Muscle layer of duodenum (tissue), 2 donors: ENCODE results near the gene HRC.
"Not testable (repeated sequence)": the region's sequence is repeated elsewhere in the genome, so short reads cannot be mapped to it uniquely, and the experiment has no call there.

Experiments
- H3K27ac ChIP-seq: one replicate; pipeline ENCODE4 v1.7.0; 2013; ENCODE audit warnings: mild to moderate bottlenecking, low read length
- H3K27me3 ChIP-seq: one replicate; pipeline ENCODE4 v1.7.0; 2013; ENCODE audit warnings: low read depth, mild to moderate bottlenecking, control low read depth, low read length
- H3K36me3 ChIP-seq, 2 donors: one replicate each; pipeline ENCODE4 v1.7.0; 2013; ENCODE audit warnings: low read length in 2 of 2, control low read depth in 1 of 2, mild to moderate bottlenecking in 1 of 2; ENCODE audit not compliant: insufficient read depth in 2 of 2, control insufficient read depth in 1 of 2
- H3K4me1 ChIP-seq, 2 donors: one replicate each; pipeline ENCODE4 v1.7.0; 2013; ENCODE audit warnings: low read length in 2 of 2, mild to moderate bottlenecking in 2 of 2, control low read depth in 1 of 2, moderate library complexity in 1 of 2; ENCODE audit not compliant: insufficient read depth in 2 of 2, control insufficient read depth in 1 of 2
- H3K4me3 ChIP-seq, 2 donors: one replicate each; pipeline ENCODE4 v1.7.0; 2013; ENCODE audit warnings: low read length in 2 of 2, low read depth in 1 of 2, mild to moderate bottlenecking in 1 of 2
- H3K9me3 ChIP-seq, 2 donors: one replicate each; pipeline ENCODE4 v1.7.0; 2013; ENCODE audit warnings: low read length in 2 of 2, control low read depth in 1 of 2, mild to moderate bottlenecking in 1 of 2; ENCODE audit not compliant: control insufficient read depth in 1 of 2
- donor health status: healthy.

Gene HRC

DNA sequence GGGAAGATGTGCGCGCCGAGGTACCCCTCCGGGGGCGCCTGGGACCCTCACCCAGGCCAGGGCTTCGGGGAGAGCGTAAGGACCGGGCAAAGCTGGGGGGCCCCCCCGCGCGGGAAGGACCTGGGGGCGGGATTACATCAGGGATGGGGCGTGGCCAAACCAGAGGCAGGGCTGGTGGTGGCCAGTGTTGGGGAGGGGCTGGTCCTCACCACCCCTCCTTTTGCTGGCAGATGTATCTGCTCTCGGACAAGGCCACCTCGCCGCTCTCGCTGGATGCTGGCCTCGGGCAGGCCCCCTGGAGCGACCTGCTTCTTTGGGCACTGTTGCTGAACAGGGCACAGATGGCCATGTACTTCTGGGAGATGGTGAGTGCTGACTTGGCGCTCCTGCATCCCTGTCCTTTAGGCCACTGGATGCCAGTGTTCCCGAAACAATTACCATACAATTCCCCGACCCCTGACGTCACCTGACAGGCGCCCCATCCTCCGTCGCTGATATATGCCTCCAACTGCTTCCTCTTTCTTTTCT, 27.7 kb upstream of the HRC start:
- Histone ChIP-seq H3K27me3 (no peaks in the 10 kb centered on the region), H3K4me1 (no peaks in the 10 kb centered on the region), H3K36me3 (peaks cover 8 to 42% of the 10 kb centered on the region in 2 donors), H3K4me3 (no peak overlapping the region), H3K27ac (no peak overlapping the region), H3K9me3 (no peaks in the 10 kb centered on the region)

DNA sequence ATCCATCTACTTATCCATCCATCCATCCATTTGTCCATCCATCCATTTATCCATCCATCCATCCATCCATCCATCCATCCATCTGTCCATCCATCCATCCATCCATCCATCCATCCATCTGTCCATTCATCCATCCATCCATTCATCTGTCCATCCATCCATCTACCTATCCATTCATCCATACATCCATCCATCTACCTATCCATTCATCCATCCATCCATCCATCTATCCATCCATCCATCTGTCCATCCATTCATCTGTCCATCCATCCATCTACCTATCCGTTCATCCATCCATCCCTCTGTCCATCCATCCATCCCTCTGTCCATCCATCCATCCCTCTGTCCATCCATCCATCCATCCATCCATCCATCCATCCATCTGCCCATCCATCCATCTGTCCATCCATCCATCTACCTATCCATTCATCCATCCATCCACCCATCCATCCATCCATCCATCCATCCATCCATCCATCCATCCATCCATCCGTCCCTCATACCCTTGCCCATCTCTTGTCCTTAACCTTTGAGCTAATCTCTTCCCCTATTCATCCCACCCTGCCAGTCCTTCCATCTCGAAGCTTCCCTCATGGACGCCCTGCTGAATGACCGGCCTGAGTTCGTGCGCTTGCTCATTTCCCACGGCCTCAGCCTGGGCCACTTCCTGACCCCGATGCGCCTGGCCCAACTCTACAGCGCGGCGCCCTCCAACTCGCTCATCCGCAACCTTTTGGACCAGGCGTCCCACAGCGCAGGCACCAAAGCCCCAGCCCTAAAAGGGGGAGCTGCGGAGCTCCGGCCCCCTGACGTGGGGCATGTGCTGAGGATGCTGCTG, 27.0 kb upstream of the HRC start:
- not testable (repeated sequence) for H3K4me3 ChIP-seq, H3K27me3 ChIP-seq, H3K27ac ChIP-seq, H3K9me3 ChIP-seq, H3K4me1 ChIP-seq
- peaks cover 8 to 41% of the 10 kb centered on the region in 2 donors for H3K36me3 ChIP-seq

DNA sequence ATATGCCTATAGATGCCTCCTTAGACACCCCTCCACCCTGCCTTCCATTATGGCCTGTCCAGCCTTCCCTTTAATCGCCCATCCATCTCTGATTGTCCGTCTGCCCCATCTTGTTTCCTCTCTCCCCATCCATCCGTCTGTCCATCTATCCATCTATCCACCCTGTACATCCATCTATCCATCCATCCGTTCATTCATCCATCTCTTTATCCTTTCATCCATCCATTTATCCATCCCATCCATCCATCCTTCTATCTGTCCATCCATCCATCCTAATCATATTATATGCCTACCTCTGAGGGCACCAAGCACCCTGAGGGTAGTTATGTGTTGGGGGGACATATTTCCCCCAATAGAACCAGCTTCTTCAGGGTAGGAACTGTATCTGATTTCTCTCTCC, 25.5 kb upstream of the HRC start:
- no peaks in the 10 kb centered on the region for H3K4me1 ChIP-seq
- H3K27ac ChIP-seq, result no peak overlapping the region
- no peaks in the 10 kb centered on the region for H3K27me3 ChIP-seq
- H3K9me3 ChIP-seq, result no peaks in the 10 kb centered on the region
- H3K4me3 ChIP-seq, result no peak overlapping the region
- H3K36me3 ChIP-seq, result peaks cover 0 to 30% of the 10 kb centered on the region in 2 donors

DNA sequence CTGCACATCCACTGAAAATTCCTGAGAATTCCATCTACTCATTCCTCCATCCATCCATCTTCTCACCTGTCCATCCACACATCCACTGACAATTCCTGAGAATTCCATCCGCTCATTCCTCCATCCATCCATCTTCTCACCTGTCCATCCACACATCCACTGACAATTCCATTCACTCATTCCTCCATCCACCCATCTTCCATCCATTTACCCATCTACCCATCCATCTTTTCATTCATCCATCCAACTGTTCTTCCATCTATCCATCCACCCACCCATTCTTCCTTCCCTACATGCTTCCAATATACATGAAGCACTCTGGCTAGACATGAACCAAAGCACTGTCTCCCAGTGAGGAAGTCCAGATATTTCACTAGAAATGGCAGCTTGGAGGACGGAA, 18.0 kb upstream of the HRC start:
- Histone ChIP-seq H3K27ac (no peak overlapping the region), H3K4me3 (no peak overlapping the region), H3K4me1 (no peaks in the 10 kb centered on the region), H3K27me3 (no peaks in the 10 kb centered on the region), H3K9me3 (no peaks in the 10 kb centered on the region), H3K36me3 (peaks cover 3 to 36% of the 10 kb centered on the region in 2 donors)

DNA sequence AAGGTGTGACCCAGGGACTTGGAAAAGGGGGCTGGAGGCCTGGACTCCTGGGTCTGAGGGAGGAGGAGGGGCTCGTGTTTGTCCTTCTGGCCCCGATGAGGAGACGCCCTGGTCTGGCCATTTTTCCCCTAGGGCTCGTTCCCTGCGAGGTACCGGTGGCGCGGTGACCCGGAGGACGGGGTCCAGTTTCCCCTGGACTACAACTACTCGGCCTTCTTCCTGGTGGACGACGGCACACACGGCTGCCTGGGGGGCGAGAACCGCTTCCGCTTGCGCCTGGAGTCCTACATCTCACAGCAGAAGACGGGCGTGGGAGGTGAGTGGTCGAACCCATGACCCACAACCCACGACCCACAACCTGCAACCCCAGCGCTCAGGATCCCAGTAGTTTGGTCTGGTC, 13.2 kb upstream of the HRC start:
- no peaks in the 10 kb centered on the region for H3K27me3 ChIP-seq
- H3K9me3 ChIP-seq, result no peaks in the 10 kb centered on the region
- H3K27ac ChIP-seq, result no peak overlapping the region
- peaks cover 3 to 31% of the 10 kb centered on the region in 2 donors for H3K36me3 ChIP-seq
- H3K4me3 ChIP-seq, result no peak overlapping the region
- peaks cover 3 to 9% of the 10 kb centered on the region in 2 donors for H3K4me1 ChIP-seq

DNA sequence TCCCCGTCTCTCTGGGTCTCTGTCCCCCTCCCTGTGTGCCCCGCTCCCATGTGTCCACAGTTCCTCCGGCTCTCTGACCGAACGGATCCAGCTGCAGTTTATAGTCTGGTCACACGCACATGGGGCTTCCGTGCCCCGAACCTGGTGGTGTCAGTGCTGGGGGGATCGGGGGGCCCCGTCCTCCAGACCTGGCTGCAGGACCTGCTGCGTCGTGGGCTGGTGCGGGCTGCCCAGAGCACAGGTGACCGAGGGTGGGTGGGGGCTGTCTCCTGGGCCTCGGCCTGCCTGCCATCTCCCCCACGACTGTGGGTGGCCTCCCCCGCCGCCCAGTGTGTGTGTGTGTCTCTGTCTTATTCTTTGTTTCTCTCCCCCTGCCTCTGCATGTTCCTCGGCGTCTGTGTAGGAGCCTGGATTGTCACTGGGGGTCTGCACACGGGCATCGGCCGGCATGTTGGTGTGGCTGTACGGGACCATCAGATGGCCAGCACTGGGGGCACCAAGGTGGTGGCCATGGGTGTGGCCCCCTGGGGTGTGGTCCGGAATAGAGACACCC, 12.7 kb upstream of the HRC start:
- Histone ChIP-seq H3K4me1 (peaks cover 3 to 9% of the 10 kb centered on the region in 2 donors), H3K9me3 (no peaks in the 10 kb centered on the region), H3K27me3 (no peaks in the 10 kb centered on the region), H3K4me3 (no peak overlapping the region), H3K36me3 (peaks cover 0 to 26% of the 10 kb centered on the region in 2 donors), H3K27ac (no peak overlapping the region)

DNA sequence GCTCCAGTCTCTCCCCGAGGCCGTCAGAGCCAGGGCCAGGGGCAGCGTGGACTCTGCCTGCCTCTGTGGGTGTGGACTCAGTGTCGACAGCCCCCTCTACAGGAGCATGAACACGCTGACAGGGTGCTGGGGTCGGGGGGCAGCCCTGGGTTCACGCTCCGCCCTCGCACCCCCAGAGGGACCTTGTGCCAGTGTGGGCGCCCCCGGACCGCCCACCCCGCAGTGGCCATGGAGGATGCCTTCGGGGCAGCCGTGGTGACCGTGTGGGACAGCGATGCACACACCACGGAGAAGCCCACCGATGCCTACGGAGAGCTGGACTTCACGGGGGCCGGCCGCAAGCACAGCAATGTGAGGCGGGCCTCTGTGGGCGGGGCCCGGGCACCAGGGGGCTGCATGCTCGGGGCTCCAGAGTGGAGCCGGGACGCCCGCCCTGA, 10.7 kb upstream of the HRC start:
- Histone ChIP-seq H3K4me1 (peaks cover 3 to 9% of the 10 kb centered on the region in 2 donors), H3K27ac (peak overlapping the region; percentile 50), H3K27me3 (no peaks in the 10 kb centered on the region), H3K9me3 (no peaks in the 10 kb centered on the region), H3K36me3 (peaks cover 0 to 6% of the 10 kb centered on the region in 2 donors), H3K4me3 (peak overlapping the region in 1 of 2 donors; percentile 19)

DNA sequence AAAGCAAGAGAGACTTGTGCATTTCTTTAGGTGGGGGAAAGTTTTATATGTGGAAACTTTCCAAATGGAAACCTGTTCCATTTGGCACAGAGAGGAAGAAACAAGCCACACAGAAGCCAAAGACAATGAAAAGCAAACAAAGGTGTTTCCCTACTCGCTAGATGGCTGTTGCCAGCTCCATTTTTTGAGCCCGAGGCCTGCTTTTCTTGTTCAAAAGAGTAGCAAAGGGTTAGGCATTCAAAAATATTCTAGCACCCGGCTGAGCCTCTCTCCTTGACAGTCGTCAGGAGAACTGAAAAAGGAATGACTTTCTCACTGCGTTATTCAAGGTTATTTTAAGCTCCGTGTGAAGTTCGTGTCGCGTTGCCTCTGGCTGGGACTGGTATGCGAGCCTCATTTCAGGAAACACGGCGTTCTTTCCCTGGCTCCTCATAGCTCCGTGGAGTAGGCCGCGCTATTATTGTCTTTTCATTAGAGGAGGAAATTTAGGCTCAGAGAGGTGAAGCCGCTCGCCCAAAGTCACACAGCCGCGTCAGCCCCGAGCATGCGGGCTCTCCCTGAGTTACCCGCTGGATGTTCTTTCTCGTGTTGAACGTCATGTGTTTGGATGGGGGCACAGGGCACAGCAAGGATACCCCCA, 10.0 kb upstream of the HRC start:
- Histone ChIP-seq H3K27ac (peak overlapping the region; percentile 50), H3K4me3 (peak overlapping the region in 1 of 2 donors; percentile 19), H3K36me3 (no peaks in the 10 kb centered on the region), H3K9me3 (no peaks in the 10 kb centered on the region), H3K4me1 (peaks cover 3 to 9% of the 10 kb centered on the region in 2 donors), H3K27me3 (no peaks in the 10 kb centered on the region)

DNA sequence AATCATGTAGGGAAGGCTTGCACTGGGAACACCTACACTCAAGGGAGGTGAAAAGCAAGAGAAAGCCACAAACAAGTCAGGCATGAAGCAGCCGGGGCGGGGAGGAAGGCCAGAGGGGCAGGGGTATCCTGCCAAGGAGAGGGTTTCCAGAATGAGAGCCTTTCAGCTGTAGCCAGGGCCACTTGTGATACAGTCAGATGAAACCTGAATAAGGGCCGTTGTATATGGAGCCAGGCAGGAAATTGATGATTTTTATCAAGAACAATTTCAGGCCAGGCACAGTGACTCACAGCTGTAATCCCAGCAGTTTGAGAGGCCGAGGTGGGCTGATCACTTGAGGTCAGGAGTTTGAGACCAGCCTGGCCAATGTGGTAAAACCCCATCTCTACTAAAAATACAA, 6.8 kb upstream of the HRC start:
- Histone ChIP-seq H3K4me3 (no peak overlapping the region), H3K4me1 (peaks cover 3 to 14% of the 10 kb centered on the region in 2 donors), H3K27ac (no peak overlapping the region), H3K27me3 (no peaks in the 10 kb centered on the region), H3K9me3 (no peaks in the 10 kb centered on the region), H3K36me3 (no peaks in the 10 kb centered on the region)

DNA sequence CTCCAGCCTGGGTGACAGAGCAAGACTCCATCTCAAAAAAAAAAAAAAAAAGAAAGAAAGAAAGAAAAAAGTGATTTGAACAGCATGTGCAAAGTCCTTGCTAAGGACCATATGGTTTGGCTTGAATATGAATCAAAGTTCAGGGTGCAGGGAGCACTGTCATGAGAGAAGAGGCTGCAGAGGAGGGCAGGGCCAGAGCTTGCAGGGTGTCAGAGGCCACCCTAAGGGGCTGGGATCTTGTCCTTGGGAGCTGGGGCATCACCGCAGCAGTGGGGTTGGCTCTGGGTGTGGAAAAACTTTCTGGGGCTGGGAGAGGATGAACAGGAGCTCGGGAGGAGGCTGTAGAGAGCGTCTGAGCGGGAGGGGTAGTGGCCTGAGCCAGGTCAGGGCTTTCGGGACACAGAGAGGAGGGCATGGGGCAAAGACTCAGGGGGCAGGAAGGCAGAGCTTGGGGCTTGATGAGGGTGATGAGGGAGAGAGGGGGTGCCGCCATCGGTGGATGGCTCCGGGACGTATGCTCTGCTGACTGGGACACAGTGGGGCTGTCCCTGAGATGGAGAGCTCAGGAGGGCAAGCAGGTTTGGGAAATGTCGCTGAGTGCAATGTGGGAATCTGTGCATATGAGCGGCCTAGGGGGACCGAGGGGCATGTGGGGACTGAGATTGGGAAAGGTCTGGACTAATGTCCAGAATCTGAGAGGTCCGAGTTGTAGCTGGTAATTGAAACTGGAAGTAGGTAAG, 5.4 kb upstream of the HRC start:
- H3K9me3 ChIP-seq, result no peaks in the 10 kb centered on the region
- H3K27ac ChIP-seq, result no peak overlapping the region
- no peak overlapping the region for H3K4me3 ChIP-seq
- peaks cover 2 to 9% of the 10 kb centered on the region in 2 donors for H3K4me1 ChIP-seq
- H3K36me3 ChIP-seq, result no peaks in the 10 kb centered on the region
- H3K27me3 ChIP-seq, result no peaks in the 10 kb centered on the region
